VCaP (cell line): ENCODE measurements around the gene APOC3.

Experiments
- H3K27ac ChIP-seq: fragments of 450-650 bp; 2 replicates; pipeline ENCODE4 v1.5.1; 2017
- TF ChIP-seq, protein P1 (sequence below): fragments of 450-650 bp; conservative IDR thresholded peaks from 2 replicates; pipeline ENCODE4 v1.5.1; 2017; ENCODE audit warnings: mild to moderate bottlenecking, moderate library complexity

Gene APOC3

GRCh38 chr11:116856423-116856822 lies 26.7 kb downstream of the APOC3 start:
- TF ChIP-seq, protein P1, sequence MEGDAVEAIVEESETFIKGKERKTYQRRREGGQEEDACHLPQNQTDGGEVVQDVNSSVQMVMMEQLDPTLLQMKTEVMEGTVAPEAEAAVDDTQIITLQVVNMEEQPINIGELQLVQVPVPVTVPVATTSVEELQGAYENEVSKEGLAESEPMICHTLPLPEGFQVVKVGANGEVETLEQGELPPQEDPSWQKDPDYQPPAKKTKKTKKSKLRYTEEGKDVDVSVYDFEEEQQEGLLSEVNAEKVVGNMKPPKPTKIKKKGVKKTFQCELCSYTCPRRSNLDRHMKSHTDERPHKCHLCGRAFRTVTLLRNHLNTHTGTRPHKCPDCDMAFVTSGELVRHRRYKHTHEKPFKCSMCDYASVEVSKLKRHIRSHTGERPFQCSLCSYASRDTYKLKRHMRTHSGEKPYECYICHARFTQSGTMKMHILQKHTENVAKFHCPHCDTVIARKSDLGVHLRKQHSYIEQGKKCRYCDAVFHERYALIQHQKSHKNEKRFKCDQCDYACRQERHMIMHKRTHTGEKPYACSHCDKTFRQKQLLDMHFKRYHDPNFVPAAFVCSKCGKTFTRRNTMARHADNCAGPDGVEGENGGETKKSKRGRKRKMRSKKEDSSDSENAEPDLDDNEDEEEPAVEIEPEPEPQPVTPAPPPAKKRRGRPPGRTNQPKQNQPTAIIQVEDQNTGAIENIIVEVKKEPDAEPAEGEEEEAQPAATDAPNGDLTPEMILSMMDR, result no peak
- no peak overlapping the region for H3K27ac ChIP-seq

DNA sequence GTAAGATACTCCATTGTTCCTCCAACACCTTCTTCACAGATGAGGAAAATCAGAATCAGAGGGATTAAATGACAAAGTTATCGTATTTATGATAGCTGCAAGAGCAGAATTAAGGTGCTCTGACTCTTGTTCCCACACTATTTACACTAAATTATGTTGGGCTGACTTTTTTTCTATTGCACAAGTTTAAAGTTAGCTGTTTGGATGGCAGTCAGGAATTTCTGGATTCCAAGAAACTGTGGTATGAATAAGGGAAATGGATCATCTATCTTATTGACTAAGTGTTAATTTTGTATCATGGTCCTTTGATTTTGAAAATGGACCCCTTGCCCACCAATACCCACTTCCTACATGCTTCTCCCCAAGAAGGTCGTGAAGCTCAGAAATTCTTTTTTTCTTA lies 27.6 kb downstream of the APOC3 start:
- H3K27ac ChIP-seq, result no peak overlapping the region
- TF ChIP-seq, protein P1, result no peak

GRCh38 chr11:116857936-116858335 lies 28.2 kb downstream of the APOC3 start:
- H3K27ac ChIP-seq, result no peak overlapping the region

DNA sequence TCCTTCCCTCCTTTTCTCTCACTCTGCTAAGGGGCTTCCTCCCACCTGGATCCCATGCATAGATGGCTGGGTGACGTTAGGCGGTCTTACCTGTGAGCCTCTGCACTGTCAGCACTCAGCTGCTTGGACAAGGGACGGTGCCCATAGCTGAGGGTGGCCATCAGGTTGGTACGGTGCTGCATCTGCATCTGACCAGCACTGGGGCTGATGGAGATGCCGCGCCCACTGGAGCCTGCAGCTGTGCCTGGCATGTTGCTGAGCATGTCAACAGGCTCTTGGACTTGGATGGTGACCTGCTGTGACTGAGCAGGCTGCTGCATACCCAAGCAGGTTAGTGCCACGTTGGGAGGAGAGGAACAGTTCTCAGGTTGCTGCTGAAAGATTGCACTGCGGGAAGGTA lies 29.5 kb downstream of the APOC3 start:
- TF ChIP-seq, protein P1, result no peak
- no peak overlapping the region for H3K27ac ChIP-seq

More at GRCh38 chr11:116857936-116858335, 28.2 kb downstream of the APOC3 start:
- TF ChIP-seq, protein P1, result no peak

DNA sequence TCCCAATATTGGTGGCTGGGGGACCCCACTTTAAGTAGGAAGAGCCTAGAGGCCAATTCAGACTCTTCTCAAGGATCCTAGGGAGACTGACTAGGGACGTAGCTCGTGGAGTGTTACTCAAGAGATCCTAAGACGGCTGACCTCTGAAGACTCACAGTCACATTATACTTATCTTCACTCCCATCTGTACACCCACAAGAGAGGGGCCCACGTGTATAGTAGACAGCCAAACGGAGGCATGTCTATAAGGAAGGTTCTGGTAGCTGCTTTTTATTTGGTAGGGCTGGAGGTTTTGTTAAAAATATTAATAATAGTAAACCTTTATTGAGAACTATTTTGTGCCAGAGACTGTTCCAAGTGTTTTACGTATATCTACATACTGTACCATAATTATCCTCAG lies 30.6 kb downstream of the APOC3 start:
- TF ChIP-seq, protein P1, result no peak
- H3K27ac ChIP-seq, result no peak overlapping the region

DNA sequence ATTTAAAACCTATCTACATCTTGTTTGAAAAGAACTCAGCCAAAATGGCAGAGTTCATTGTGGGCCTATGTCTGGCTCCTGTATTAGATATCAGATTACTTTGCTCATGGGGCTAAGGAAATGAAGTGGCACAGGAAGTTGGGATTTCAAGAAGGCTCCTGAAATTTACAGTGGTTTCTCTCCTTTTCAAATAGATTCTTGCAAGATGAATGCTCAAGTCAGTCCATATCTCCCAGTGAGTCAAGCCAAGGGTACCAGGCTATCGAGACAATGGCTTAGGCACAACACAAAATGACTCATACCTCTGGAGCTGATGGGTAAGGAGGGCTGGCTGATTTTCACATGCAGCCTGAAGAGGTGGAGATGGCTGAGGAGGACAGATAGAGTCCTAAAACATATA lies 31.8 kb downstream of the APOC3 start:
- no peak overlapping the region for H3K27ac ChIP-seq
- TF ChIP-seq, protein P1, result no peak

DNA sequence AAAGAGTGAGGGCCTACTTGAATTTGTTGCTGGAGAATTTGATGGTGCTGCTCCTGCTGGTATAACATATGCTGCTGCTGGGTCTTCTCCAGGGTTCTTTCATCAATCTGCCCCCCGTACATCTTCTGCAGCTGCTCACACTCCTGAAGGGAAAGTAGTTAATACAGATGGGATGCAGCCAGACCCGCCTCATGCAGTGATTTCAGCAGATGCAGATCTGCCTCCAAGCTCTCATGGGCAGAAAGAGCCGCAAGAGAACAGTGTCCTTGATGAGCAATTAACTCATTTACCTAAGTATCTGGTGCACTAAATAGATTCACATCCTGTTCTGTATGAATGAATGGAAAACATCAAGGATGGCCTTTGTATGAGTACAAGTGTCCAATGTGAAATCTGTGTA lies 32.5 kb downstream of the APOC3 start:
- TF ChIP-seq, protein P1, result no peak
- no peak overlapping the region for H3K27ac ChIP-seq

- H3K27ac ChIP-seq, result no peak overlapping the region
- TF ChIP-seq, protein P1, result no peak
Measured at GRCh38 chr11:116862951-116863350, 33.2 kb downstream of the APOC3 start.
